Measurements from ENCODE around the gene GPR18.
"Not testable (repeated sequence)": the region's sequence is repeated elsewhere in the genome, so short reads cannot be mapped to it uniquely, and the experiment has no call there.

GRCh38 chr13:99249606-99250005 lies 8.6 kb downstream of the GPR18 start:
- TF ChIP-seq CTCF (conservative IDR thresholded peaks at IDR 0.05); EZH2 (IDR thresholded peaks at IDR 0.05; ENCODE audit: low read depth): not testable (repeated sequence)

Data from PC-9 (cell line).